ENCODE results near the gene GFOD1. TPM values are rescaled to one million over a fixed set of nuclear protein-coding genes. Genes with fewer than 3 reads are reported as not detected.
A peak's percentile ranks its signal among the peaks of the same experiment; 100 is the strongest.
"Not testable (repeated sequence)": the region's sequence is repeated elsewhere in the genome, so short reads cannot be mapped to it uniquely, and the experiment has no call there.

GFOD1 gene
- total and polyA plus RNA-seq, 5 donors = 30.3 to 81.7 (median 54.0) TPM

DNA sequence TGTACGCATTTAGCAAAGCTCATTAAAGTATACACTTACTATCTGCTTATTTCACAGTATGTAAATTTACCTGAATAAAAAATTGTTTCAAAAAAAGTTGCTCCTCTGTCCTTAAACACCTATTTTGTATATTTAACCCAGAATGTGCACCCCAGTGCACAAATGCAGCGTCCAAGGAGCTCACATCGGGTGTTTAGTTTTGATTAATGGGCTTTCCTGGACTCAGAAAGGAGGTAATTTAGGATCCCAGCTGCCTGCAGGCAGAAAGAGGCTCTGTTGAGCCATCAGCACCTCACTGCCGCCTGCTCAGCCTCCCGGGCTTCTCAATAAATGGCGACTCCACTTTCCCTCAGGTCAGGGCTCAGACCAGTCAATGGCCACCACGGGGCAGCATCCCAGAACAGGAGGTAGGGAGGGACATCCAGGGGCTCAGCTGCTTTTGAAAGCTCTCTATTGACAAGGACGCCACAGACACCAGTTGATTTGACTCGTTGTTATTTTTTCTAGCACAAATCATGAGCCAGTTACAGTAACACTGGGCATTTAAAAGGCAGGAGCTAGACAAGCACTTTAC is 88.9 kb downstream of the GFOD1 start:
- DNase-seq (no peak), ATAC-seq (no peak)
- Histone ChIP-seq H3K9me3 (ENCODE audit: control insufficient read depth, low read length) (no peaks in the 10 kb centered on the region), H3K27ac (ENCODE audit: low read length) (peak overlapping the region; percentile 81), H3K4me3 (ENCODE audit: low read length) (no peak overlapping the region), H3K4me1 (ENCODE audit: control insufficient read depth, insufficient read depth, low read length) (peaks cover 17% of the 10 kb centered on the region), H3K27me3 (ENCODE audit: control insufficient read depth, insufficient read depth) (no peaks in the 10 kb centered on the region)
- WGBS = 74% methylated on average over 9 of the region's 9 CpGs
- intact Hi-C loops (cut with DNase I) = no loop called here

DNA sequence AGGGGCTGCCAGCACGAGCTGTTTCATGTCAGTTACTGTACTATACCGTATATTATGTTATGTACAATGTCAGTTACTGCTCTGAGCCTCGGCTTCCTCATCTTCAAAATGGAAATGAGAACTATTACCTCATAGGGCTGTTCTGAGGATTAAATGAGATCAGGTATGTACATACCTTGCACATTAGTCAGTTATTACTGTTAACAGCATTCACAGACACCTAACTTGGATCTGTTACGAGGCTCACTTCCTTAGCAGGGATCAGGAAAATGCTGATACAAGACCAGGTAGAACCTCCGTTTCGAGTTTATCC is 89.4 kb downstream of the GFOD1 start:
- intact Hi-C loops (cut with DNase I) = no loop called here
- WGBS = 67% methylated on average over 6 of the region's 6 CpGs
- DNase-seq (no peak), ATAC-seq (no peak)
- Histone ChIP-seq H3K27me3 (ENCODE audit: control insufficient read depth, insufficient read depth) (no peaks in the 10 kb centered on the region), H3K9me3 (ENCODE audit: control insufficient read depth, low read length) (no peaks in the 10 kb centered on the region), H3K4me1 (ENCODE audit: control insufficient read depth, insufficient read depth, low read length) (peaks cover 17% of the 10 kb centered on the region), H3K4me3 (ENCODE audit: low read length) (no peak overlapping the region), H3K27ac (ENCODE audit: low read length) (peak overlapping the region; percentile 63)

DNA sequence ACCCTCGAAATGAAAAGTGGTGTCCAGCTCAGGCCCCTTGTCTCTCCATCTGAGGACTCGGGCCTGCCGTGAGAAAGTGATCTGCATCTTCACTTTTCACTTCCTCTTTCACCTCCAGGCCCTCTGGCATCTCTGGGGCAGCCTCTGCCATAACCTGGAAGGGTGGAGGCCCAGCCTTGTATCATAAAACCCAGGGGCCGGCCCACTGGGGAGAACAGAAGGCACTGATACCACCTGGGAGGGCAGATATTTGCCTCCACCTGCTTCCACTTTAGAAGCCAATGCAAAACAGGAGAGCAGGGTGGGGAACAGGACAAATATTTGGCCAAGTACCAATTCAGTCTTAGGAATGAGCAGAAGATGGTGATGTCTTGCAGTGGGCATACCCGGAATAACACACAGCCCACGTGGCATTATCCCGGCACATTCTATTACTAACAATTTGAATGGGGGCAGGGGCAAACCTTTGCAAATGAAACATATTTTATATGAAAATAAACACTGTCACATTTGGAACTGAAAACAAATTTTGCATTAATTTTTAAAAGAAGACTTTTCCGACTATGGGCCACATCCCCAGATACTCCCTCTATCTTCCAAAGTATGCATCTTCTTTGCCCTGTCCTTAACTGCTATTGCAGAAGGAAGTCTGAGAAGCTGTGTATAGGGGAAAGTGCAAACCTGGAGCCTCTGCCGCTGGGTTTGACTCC is 89.9 kb downstream of the GFOD1 start:
- DNase-seq (no peak), ATAC-seq (peak in 1 of 2 donors; percentile 9)
- H3K9me3 ChIP-seq (ENCODE audit: control insufficient read depth, low read length) = no peaks in the 10 kb centered on the region
- WGBS = 58% methylated on average over 9 of the region's 9 CpGs
- H3K27me3 ChIP-seq (ENCODE audit: control insufficient read depth, insufficient read depth) = no peaks in the 10 kb centered on the region
- H3K27ac ChIP-seq (ENCODE audit: low read length) = peak overlapping the region; percentile 63
- intact Hi-C loops (cut with DNase I) = no loop called here
- no peak overlapping the region for H3K4me3 ChIP-seq (ENCODE audit: low read length)
- peaks cover 17% of the 10 kb centered on the region for H3K4me1 ChIP-seq (ENCODE audit: control insufficient read depth, insufficient read depth, low read length)

DNA sequence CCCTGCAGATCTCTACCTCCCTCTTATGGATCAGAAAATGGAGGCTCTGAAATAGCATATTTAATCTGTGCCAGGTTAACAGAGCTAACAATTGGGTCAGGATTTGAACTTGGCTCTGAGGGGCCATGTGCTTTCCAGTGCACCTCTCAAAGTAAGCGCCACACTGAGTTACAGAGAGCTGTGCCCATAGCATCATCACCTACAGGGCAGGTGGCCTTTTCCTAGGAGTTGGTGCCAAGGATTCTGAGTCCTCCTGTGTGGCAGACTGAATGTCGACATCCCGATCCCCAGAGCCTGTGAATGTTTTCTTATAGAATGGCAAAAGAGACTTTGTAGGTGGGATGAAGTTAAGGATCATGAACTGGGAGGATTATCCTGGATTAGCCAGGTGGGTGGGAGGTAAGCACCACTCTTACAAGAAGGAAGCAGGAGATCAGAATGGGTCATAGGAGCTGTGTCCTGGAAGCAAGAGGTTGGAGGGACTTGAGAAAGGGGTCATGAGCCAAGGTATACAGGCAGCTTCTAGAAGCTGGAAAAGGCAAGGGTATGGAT is 91.1 kb downstream of the GFOD1 start:
- H3K4me3 ChIP-seq (ENCODE audit: low read length) = no peak overlapping the region
- H3K27me3 ChIP-seq (ENCODE audit: control insufficient read depth, insufficient read depth) = no peaks in the 10 kb centered on the region
- WGBS = 94% methylated on average over 3 of the region's 3 CpGs
- ATAC-seq = no peak
- H3K27ac ChIP-seq (ENCODE audit: low read length) = peak overlapping the region; percentile 82
- intact Hi-C loops (cut with DNase I) = no loop called here
- H3K9me3 ChIP-seq (ENCODE audit: control insufficient read depth, low read length) = no peaks in the 10 kb centered on the region
- H3K4me1 ChIP-seq (ENCODE audit: control insufficient read depth, insufficient read depth, low read length) = peaks cover 17% of the 10 kb centered on the region
- DNase-seq = no peak

DNA sequence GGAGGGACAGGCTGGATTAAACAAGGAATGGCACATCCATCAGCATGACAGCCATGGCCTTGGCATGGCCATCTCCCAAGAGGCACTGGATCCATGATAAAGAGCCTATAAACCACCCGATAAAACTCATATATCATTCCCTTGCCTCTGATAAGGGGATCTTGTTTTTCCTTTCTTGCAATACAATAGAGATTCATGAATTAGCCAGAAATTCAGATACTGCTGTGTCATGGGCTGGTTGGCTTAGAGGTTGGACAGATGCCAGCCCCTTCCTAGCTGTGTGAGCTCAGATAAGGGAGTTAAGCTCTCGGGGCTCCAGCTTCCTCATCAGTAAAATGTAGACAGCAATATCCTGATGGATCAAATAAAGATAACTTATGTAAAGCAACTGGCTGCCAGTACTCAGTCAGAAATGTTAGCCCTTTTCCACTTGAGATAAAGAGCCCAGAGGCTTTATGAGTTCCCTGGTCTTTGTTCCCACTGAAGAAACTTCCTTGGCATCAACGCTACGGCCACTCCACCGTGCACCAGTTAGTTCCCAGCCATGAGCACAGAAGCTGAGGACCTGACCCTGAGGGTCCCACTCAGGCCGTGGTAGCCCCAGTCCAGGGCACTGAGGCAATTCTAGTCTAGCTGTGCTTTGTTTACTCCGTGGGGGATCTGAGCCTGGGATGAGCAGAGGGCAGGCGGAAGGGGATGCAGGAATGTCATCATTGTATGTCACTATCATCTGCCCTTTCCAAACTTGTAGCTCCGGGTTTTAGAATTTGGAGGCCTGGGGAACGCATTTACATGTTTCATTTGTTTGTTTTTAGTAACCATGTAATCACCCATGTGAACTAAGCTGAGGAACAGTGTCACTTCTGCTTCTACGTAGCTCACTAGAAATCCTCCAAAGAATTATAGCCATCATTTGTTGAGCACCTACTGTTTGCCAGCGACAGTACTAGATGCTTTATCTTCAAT is 91.8 kb downstream of the GFOD1 start:
- Histone ChIP-seq H3K4me3 (ENCODE audit: low read length) (no peak overlapping the region), H3K9me3 (ENCODE audit: control insufficient read depth, low read length) (no peaks in the 10 kb centered on the region), H3K27me3 (ENCODE audit: control insufficient read depth, insufficient read depth) (no peaks in the 10 kb centered on the region), H3K4me1 (ENCODE audit: control insufficient read depth, insufficient read depth, low read length) (peaks cover 13% of the 10 kb centered on the region), H3K27ac (ENCODE audit: low read length) (peak overlapping the region; percentile 82)
- ATAC-seq (peak; percentile 87 to 92), DNase-seq (peak; percentile 82 to 91 (median 86))
- intact Hi-C loops (cut with DNase I) = no loop called here
- WGBS = 23% methylated on average over 12 of the region's 12 CpGs

DNA sequence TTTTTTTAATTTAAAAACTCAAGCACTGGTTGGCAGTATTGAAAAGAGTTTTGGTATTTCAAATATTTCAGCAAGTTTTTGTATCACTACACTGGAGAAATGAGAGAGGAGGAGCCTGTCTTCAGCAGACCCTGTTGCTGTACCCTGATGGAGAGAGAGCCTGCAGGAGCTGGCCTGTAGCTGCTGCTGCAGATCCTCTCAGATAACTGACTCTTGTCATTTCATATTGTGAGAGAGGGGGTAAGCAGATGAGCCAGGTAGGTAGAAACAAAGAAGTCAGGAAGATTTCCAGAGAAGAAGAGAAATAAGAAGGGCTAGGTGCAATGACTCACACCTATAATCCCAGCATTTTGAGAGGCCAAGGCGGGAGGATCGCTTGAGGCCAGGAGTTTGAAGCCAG is 94.9 kb downstream of the GFOD1 start:
- ATAC-seq = no peak
- Histone ChIP-seq H3K4me1 (ENCODE audit: control insufficient read depth, insufficient read depth, low read length) (peaks cover 12% of the 10 kb centered on the region), H3K27ac (ENCODE audit: low read length) (no peak overlapping the region), H3K27me3 (ENCODE audit: control insufficient read depth, insufficient read depth) (no peaks in the 10 kb centered on the region), H3K9me3 (ENCODE audit: control insufficient read depth, low read length) (no peaks in the 10 kb centered on the region), H3K4me3 (ENCODE audit: low read length) (no peak overlapping the region)
- no peak for DNase-seq
- WGBS = 78% methylated on average over 2 of the region's 2 CpGs
- intact Hi-C loops (cut with DNase I) = no loop called here

DNA sequence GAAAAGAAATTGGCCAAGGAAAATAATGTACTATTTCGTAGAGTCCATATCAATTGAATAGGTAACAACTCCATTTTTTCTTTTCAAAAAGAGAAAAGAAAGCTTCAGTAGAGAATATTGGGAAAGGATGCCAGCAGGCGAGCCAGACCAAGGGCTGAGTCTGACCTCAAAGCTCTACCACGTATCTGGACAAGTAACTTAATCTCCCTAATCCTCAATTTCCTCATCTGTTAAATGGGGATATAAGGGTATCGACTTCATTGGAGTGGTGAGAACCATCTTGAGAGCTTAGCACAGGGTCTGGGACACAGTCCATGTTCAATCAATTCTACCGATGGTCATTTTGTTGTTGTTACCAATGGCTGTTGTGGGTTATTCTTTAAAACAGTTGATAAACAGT is 95.9 kb downstream of the GFOD1 start:
- Histone ChIP-seq H3K27ac (ENCODE audit: low read length) (no peak overlapping the region), H3K4me3 (ENCODE audit: low read length) (no peak overlapping the region), H3K9me3 (ENCODE audit: control insufficient read depth, low read length) (no peaks in the 10 kb centered on the region), H3K27me3 (ENCODE audit: control insufficient read depth, insufficient read depth) (no peaks in the 10 kb centered on the region), H3K4me1 (ENCODE audit: control insufficient read depth, insufficient read depth, low read length) (peaks cover 9% of the 10 kb centered on the region)
- no peak for DNase-seq
- intact Hi-C loops (cut with DNase I) = no loop called here
- no peak for ATAC-seq
- WGBS = 91% methylated on average over 5 of the region's 5 CpGs

DNA sequence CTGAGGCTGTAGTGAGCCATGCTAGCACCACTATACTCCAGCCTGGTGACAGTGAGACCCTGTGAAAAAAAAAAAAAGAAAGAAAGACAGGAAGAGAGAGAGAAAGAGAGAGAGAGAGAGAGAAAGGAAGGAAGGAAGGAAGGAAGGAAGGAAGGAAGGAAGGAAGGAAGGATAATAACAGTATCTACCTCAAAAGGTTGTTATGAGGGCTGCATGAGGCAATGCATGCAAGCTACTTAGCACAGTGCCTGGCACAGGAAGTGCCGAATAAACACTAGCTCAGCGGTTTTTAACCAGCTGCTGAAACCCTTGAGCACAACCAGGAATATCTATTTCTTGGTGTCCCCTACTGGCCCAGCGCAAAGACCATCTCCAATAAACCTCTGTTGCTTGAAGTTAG is 96.7 kb downstream of the GFOD1 start:
- DNase-seq = no peak
- no peak for ATAC-seq
- H3K4me3 ChIP-seq (ENCODE audit: low read length) = no peak overlapping the region
- H3K27me3 ChIP-seq (ENCODE audit: control insufficient read depth, insufficient read depth) = no peaks in the 10 kb centered on the region
- WGBS = 79% methylated on average over 3 of the region's 3 CpGs
- peaks cover 3% of the 10 kb centered on the region for H3K4me1 ChIP-seq (ENCODE audit: control insufficient read depth, insufficient read depth, low read length)
- no peaks in the 10 kb centered on the region for H3K9me3 ChIP-seq (ENCODE audit: control insufficient read depth, low read length)
- intact Hi-C loops (cut with DNase I) = no loop called here
- no peak overlapping the region for H3K27ac ChIP-seq (ENCODE audit: low read length)

DNA sequence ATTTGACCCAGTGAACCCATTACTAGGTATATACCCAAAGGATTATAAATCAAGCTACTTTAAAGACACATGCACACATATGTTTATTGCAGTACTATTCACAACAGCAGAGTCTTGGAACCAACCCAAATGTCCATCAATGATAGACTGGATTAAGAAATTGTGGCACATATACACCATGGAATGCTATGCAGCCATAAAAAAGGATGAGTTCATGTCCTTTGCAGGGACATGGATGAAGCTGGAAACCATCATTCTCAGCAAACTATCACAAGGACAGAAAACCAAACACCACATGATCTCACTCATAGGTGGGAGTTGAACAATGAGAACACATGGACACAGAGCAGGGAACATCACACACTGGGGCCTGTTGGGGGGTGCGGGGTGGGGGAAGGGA is 98.2 kb downstream of the GFOD1 start:
- intact Hi-C loops (cut with DNase I); ATAC-seq; H3K27ac ChIP-seq (ENCODE audit: low read length); H3K4me3 ChIP-seq (ENCODE audit: low read length); DNase-seq; H3K27me3 ChIP-seq (ENCODE audit: control insufficient read depth, insufficient read depth); H3K9me3 ChIP-seq (ENCODE audit: control insufficient read depth, low read length); H3K4me1 ChIP-seq (ENCODE audit: control insufficient read depth, insufficient read depth, low read length): not testable (repeated sequence)
- WGBS = 97% methylated on average over 1 of the region's 1 CpG

DNA sequence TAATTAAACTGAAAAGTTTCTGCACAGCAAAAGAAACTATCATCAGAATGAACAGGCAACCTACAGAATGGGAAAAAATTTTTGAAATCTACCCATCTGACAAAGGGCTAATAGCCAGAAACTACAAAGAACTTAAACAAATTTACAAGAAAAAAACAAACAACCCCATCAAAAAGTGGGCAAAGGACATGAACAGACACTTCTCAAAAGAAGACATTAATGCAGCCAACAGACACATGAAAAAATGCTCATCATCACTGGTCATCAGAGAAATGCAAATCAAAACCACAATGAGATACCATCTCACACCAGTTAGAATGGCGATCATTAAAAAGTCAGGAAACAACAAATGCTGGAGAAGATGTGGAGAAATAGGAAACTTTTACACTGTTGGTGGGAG is 98.6 kb downstream of the GFOD1 start:
- H3K4me3 ChIP-seq (ENCODE audit: low read length); H3K9me3 ChIP-seq (ENCODE audit: control insufficient read depth, low read length); H3K27ac ChIP-seq (ENCODE audit: low read length); DNase-seq; intact Hi-C loops (cut with DNase I); H3K27me3 ChIP-seq (ENCODE audit: control insufficient read depth, insufficient read depth); H3K4me1 ChIP-seq (ENCODE audit: control insufficient read depth, insufficient read depth, low read length); ATAC-seq: not testable (repeated sequence)
- 100% methylated on average over 1 of the region's 1 CpG for WGBS

DNA sequence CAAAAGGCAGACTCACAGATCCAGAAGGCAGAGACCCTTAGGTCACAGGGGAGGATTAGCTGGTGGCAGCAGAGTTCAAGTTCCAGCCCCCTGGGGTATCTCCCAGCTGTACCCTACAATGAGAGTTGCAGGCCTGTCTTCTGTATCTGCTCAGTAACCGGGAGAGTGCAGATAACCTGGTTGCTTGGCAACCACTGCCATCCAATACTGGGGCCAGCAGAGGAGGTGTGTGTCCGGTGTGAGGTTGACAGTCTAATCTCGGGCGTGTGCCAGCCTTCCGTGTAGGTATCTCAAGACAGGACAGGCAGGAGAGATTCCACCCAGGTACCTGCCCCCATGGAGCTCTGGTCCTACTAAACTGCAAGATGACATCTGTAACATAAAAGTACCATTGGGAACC is 102.4 kb downstream of the GFOD1 start:
- Histone ChIP-seq H3K27me3 (ENCODE audit: control insufficient read depth, insufficient read depth) (no peaks in the 10 kb centered on the region), H3K4me1 (ENCODE audit: control insufficient read depth, insufficient read depth, low read length) (peaks cover 10% of the 10 kb centered on the region), H3K4me3 (ENCODE audit: low read length) (no peak overlapping the region), H3K27ac (ENCODE audit: low read length) (no peak overlapping the region), H3K9me3 (ENCODE audit: control insufficient read depth, low read length) (no peaks in the 10 kb centered on the region)
- 64% methylated on average over 5 of the region's 5 CpGs for WGBS
- intact Hi-C loops (cut with DNase I) = no loop called here
- ATAC-seq = peak; percentile 37 to 55
- DNase-seq = no peak
